HG03025 (cell line): ENCODE measurements around the gene DTYMK.

Source experiments
- ATAC-seq: cut with Tn5 transposase; IDR thresholded peaks from one replicate; pipeline ENCODE4 v1.9.1; 2021; ENCODE audit warnings: mild to moderate bottlenecking, moderate library complexity; ENCODE audit not compliant: unreplicated experiment, low FRiP score

Gene DTYMK

GRCh38 chr2:241708879-241709278 is 22.3 kb upstream of the DTYMK start:
- ATAC-seq, result no peak

- no peak for ATAC-seq
Observed at GRCh38 chr2:241706537-241706936, 19.9 kb upstream of the DTYMK start.

- ATAC-seq, result no peak
Observed at GRCh38 chr2:241703032-241703604, 16.5 kb upstream of the DTYMK start.

GRCh38 chr2:241702155-241703031 is 15.8 kb upstream of the DTYMK start:
- peak; percentile 63 for ATAC-seq

- ATAC-seq, result peak; percentile 56
Observed at GRCh38 chr2:241701399-241702154, 15.0 kb upstream of the DTYMK start, which contains the start of gene ING5. ING5 (plus strand) TSS chr2:241702039; CDS start chr2:241702066, 27 bp downstream.

GRCh38 chr2:241701149-241701398 is 14.5 kb upstream of the DTYMK start:
- ATAC-seq, result no peak

GRCh38 chr2:241695651-241696050 is 9.0 kb upstream of the DTYMK start:
- ATAC-seq, result no peak

- ATAC-seq, result no peak
Observed at GRCh38 chr2:241692448-241692847, 5.8 kb upstream of the DTYMK start.

- ATAC-seq, result no peak
Observed at GRCh38 chr2:241690202-241690717, 3.6 kb upstream of the DTYMK start.

- ATAC-seq, result no peak
Observed at GRCh38 chr2:241689306-241689705, 2.7 kb upstream of the DTYMK start.

- peak; percentile 17 for ATAC-seq
Observed at GRCh38 chr2:241686324-241686649, 328 bp downstream of the DTYMK start.

- no peak for ATAC-seq
Observed at GRCh38 chr2:241680827-241681599, 5.6 kb downstream of the DTYMK start.

- ATAC-seq, result no peak
Observed at GRCh38 chr2:241680044-241680443, 6.6 kb downstream of the DTYMK start.

GRCh38 chr2:241678784-241679540 is 7.7 kb downstream of the DTYMK start:
- no peak for ATAC-seq

GRCh38 chr2:241678307-241678706 is 8.3 kb downstream of the DTYMK start:
- ATAC-seq, result no peak

GRCh38 chr2:241677392-241677791 is 9.2 kb downstream of the DTYMK start:
- no peak for ATAC-seq

GRCh38 chr2:241676665-241677064 is 9.9 kb downstream of the DTYMK start:
- no peak for ATAC-seq

GRCh38 chr2:241675885-241676284 is 10.7 kb downstream of the DTYMK start:
- ATAC-seq, result no peak

GRCh38 chr2:241673797-241674725 is 12.6 kb downstream of the DTYMK start:
- ATAC-seq, result no peak
